RWPE2 (cell line): Measurements from ENCODE around the gene NDRG2.

Source experiments
- ATAC-seq: fragments of 200-7000 bp; cut with Tn5 transposase; 3 replicates; pipeline ENCODE4 v1.9.1; 2021; ENCODE audit warnings: low read depth
- DNase-seq: peaks from one replicate; pipeline ENCODE4 v3.0.0-alpha.2; 2020; ENCODE audit warnings: low spot score
- H3K27ac ChIP-seq: fragments of 450-650 bp; 2 replicates; pipeline ENCODE4 v1.5.1; 2017; ENCODE audit warnings: mild to moderate bottlenecking; ENCODE audit not compliant: poor library complexity, severe bottlenecking
- H3K27me3 ChIP-seq: fragments of 250-450 bp; sonication (Bioruptor Pico); 2 replicates; pipeline ENCODE4 v1.5.1; 2021; ENCODE audit warnings: mild to moderate bottlenecking, moderate library complexity; ENCODE audit not compliant: insufficient read depth, poor library complexity, severe bottlenecking
- H3K36me3 ChIP-seq: fragments of 250-450 bp; sonication (Bioruptor Pico); 2 replicates; pipeline ENCODE4 v1.5.1; 2020; ENCODE audit warnings: low read depth, mild to moderate bottlenecking, moderate library complexity
- H3K4me1 ChIP-seq: fragments of 250-450 bp; sonication (Bioruptor Pico); 2 replicates; pipeline ENCODE4 v1.5.1; 2021; ENCODE audit warnings: mild to moderate bottlenecking, moderate library complexity; ENCODE audit not compliant: insufficient read depth, poor library complexity, severe bottlenecking
- H3K4me3 ChIP-seq: fragments of 250-450 bp; sonication (Bioruptor Pico); 2 replicates; pipeline ENCODE4 v1.5.1; 2021; ENCODE audit warnings: mild to moderate bottlenecking, moderate library complexity; ENCODE audit not compliant: severe bottlenecking
- H3K9me3 ChIP-seq: fragments of 250-450 bp; sonication (Bioruptor Pico); 2 replicates; pipeline ENCODE4 v1.5.1; 2021; ENCODE audit warnings: mild to moderate bottlenecking, moderate library complexity; ENCODE audit not compliant: severe bottlenecking
- TF ChIP-seq, protein P1 (sequence below): fragments of 450-650 bp; IDR thresholded peaks from one replicate; pipeline ENCODE4 v1.5.1; 2017; ENCODE audit warnings: mild to moderate bottlenecking, moderate library complexity; ENCODE audit not compliant: poor library complexity, severe bottlenecking

NDRG2 gene

DNA sequence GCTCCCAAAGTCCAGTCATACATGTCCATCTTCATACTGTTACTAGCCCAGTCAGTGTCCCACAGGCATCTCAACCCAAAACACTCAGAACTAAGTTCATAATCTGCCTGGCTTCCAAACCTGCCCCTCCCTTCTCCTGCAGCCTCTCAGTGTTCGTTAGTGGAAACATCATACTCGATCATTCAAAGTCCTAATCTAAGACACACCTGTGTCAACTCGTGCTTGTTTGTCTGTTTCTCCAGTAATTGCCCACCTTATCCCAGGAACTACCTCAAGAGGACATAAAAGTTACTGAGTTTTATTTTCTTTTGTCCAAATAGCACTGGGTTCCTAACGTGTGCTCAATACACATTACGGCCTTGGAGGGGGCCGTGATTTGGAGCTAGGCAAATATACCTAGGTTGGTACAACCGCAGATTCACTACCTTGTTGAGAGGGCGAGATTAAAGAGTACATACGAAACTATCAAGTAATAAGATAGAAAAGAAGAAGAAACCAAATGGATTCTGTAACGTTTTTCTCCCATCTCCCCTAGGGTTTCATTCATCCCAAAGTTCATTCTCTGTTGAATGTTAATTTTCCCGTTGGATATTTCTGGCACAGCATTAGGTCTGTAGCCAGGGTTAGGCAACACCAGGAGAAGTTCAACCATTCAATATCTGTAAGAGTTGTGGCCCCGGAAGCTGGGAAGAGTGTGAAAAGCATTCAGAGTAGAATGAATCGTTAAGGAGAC is 35.9 kb upstream of the NDRG2 start:
- H3K36me3 ChIP-seq = no peaks in the 10 kb centered on the region
- H3K9me3 ChIP-seq = no peaks in the 10 kb centered on the region
- no peak overlapping the region for H3K27ac ChIP-seq
- H3K4me1 ChIP-seq = no peaks in the 10 kb centered on the region
- H3K27me3 ChIP-seq = no peaks in the 10 kb centered on the region
- no peak overlapping the region for H3K4me3 ChIP-seq
- TF ChIP-seq, protein P1, sequence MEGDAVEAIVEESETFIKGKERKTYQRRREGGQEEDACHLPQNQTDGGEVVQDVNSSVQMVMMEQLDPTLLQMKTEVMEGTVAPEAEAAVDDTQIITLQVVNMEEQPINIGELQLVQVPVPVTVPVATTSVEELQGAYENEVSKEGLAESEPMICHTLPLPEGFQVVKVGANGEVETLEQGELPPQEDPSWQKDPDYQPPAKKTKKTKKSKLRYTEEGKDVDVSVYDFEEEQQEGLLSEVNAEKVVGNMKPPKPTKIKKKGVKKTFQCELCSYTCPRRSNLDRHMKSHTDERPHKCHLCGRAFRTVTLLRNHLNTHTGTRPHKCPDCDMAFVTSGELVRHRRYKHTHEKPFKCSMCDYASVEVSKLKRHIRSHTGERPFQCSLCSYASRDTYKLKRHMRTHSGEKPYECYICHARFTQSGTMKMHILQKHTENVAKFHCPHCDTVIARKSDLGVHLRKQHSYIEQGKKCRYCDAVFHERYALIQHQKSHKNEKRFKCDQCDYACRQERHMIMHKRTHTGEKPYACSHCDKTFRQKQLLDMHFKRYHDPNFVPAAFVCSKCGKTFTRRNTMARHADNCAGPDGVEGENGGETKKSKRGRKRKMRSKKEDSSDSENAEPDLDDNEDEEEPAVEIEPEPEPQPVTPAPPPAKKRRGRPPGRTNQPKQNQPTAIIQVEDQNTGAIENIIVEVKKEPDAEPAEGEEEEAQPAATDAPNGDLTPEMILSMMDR = no peak
- ATAC-seq = no peak
- DNase-seq = no peak

DNA sequence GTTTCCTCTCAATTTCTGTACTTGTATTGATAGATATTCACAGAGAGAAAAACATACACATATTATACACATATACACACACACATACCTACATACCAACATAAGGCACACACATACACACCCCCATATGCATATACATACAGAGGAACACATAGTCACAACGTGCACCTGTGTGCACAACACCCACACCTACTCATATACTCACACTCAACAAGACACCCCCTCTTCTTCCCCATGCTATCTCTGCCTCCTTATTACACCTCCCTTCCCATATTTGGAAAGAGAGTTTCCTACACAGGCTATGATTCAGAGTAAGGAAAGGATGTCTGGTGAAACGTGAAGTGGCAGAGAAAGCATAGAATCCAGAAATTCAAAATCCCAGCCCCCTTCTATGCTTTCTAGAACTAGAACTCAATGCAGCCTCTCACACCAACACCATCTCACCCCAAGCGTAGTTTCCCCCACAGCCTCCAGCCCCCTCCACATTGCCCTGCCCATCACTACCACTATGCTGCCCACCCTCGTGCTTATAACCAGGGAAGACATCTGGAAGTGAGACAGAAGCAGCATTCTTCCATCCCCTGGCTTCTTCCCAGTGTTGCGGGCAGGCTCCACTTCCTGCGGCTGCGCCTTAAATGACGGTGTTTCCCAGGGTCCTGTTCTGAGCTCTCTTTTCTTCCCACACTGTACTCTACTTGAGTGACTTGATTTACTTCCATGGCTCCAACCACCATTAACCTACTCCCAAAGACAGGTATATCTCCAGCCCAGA is 35.2 kb upstream of the NDRG2 start:
- no peak overlapping the region for H3K27ac ChIP-seq

DNA sequence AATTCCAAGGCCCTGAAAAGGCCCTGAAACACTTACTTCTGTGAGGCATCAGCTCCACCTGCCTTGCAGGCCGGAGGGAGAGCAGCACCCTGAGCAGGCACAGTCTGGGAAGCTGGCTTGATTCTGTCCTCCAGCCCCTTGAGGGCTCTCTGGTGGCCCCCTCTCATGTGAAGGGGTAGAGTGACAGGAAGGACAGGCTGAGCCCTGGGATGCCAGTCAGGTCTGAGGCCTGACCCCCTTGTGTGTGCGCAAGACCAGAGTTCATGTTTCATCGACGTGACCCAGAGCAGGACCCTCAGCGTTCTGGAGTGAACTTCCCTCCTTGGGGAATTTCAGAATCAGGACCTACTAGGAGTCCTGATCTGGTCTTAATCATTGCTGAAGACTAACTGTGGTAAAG is 34.0 kb upstream of the NDRG2 start:
- no peak overlapping the region for H3K27ac ChIP-seq
- H3K4me3 ChIP-seq = no peak overlapping the region
- no peaks in the 10 kb centered on the region for H3K4me1 ChIP-seq
- H3K36me3 ChIP-seq = no peaks in the 10 kb centered on the region
- DNase-seq (no peak), ATAC-seq (no peak)
- no peaks in the 10 kb centered on the region for H3K27me3 ChIP-seq
- no peaks in the 10 kb centered on the region for H3K9me3 ChIP-seq
- TF ChIP-seq, protein P1 = no peak

More for the DNA sequence above, 35.2 kb upstream of the NDRG2 start:
- ATAC-seq (peak; percentile 29; the same call in 1 of the 3 replicates), DNase-seq (no peak)
- Histone ChIP-seq H3K27me3 (no peaks in the 10 kb centered on the region), H3K4me1 (no peaks in the 10 kb centered on the region), H3K9me3 (no peaks in the 10 kb centered on the region), H3K4me3 (no peak overlapping the region), H3K36me3 (no peaks in the 10 kb centered on the region)
- TF ChIP-seq, protein P1 = no peak

DNA sequence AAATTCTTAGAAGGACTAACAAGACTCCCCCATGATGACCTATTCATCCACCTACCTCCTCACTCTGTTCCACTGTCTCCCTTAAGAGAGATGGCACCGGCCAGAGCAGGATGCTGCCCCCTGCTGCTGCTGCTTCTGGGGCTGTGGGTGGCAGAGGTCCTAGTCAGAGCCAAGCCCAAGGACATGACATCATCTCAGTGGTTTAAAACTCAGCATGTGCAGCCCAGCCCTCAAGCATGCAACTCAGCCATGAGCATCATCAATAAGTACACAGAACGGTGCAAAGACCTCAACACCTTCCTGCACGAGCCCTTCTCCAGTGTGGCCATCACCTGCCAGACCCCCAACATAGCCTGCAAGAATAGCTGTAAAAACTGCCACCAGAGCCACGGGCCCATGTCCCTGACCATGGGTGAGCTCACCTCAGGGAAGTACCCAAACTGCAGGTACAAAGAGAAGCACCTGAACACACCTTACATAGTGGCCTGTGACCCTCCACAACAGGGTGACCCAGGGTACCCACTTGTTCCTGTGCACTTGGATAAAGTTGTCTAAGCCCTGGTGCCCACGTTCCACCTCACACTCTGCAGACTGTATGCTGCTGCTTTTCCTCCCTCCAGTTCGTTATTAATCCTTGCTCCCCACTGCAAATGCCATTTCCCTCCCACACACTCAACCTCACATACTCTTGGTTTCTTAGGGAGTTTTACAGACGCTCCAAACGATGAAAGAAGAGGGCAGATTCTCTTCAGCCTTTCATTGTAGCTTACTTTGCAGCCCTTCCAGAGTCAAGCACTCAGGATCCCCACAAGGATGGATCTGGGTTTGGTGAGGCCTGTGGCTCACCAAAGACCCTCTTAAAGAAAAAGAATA is 33.2 kb upstream of the NDRG2 start, which contains the start of gene RNASE8:
TSS of gene RNASE8 (plus strand) at position 20 of the 873 bp plus-strand sequence. CDS start at position 91, 71 bp downstream.
- Histone ChIP-seq H3K4me1 (no peaks in the 10 kb centered on the region), H3K36me3 (no peaks in the 10 kb centered on the region), H3K9me3 (no peaks in the 10 kb centered on the region), H3K27me3 (no peaks in the 10 kb centered on the region), H3K27ac (no peak within 1 kb of the TSS), H3K4me3 (no peak within 1 kb of the TSS)
- DNase-seq (no peak), ATAC-seq (peak; percentile 49; the same call in 2 of the 3 replicates)
- TF ChIP-seq, protein P1 = no peak
